ENCODE data around the gene EYS. TPM values are rescaled to one million over a fixed set of nuclear protein-coding genes. Genes with fewer than 3 reads are reported as not detected.

Gene EYS
- total and polyA plus RNA-seq, 2 of the 13 experiments (the other 11 are each of a cell fraction or from before 2014, with no cell fraction given), result 0.04 to 0.07 TPM

DNA sequence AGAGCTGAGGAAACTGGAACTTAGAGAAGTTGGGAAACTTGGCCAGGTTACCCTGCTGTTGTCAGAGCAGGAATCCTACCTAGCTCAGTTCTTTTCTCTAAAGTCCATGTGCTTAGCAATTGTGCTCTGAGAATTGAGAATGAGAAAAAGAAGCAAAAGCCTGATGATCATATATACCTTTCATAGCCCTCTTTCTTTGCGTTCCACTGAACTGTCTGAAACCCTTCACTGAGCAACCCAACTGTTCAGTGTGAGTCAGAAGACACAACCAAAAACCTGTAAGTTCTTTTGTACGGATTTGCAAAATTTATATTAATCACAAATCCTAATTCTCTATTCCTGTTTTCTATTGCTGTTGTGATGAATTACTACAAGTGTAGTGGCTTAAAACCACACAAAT is 1990.9 kb downstream of the EYS start:
- Histone ChIP-seq H3K4me3 (replicated peaks in 1 of 3; ENCODE audit: insufficient read depth in 1 of 3, low read depth in 2 of 3, low read length in 3 of 3) (no peak overlapping the region), H3K36me3 (replicated peaks in 1 of 2; ENCODE audit: control insufficient read depth in 1 of 2, insufficient read depth in 2 of 2, low read length in 2 of 2) (peaks cover 14 to 26% of the 10 kb centered on the region in 2 experiments), H3K4me2 (ENCODE audit: low read depth, low read length) (no peak overlapping the region), H3K79me2 (ENCODE audit: insufficient read depth, low read length) (no peaks in the 10 kb centered on the region), H3K4me1 (ENCODE audit: insufficient read depth, low read length) (peaks cover 12% of the 10 kb centered on the region), H3K27ac (ENCODE audit: extremely low read length, insufficient read depth, low read length) (no peak overlapping the region), H4K20me1 (ENCODE audit: insufficient read depth, low read length) (no peaks in the 10 kb centered on the region), H3K9me3 (ENCODE audit: low read length) (no peaks in the 10 kb centered on the region), H2AFZ (ENCODE audit: low read length) (no peak overlapping the region), H3K9ac (ENCODE audit: insufficient read depth, low read depth, low read length) (no peak overlapping the region), H3K27me3 (ENCODE audit: control insufficient read depth in 1 of 2, insufficient read depth in 2 of 2, low read length in 2 of 2) (no peaks in the 10 kb centered on the region)
- BruUV-seq (replicated peaks), result no TSS peak
- ATAC-seq (peak; percentile 11; the same call in 2 of the 3 replicates), FAIRE-seq (no peak), DNase-seq (ENCODE audit: low spot score) (no peak)
- in situ Hi-C loops (cut with HindIII; ENCODE audit: extremely low pct_ligation_motif_present, low pct_unique_long_range_greater_than_20kb), result no loop called here
- WGBS (ENCODE audit: low lambda C conversion rate), result 98% methylated on average over 2 of the region's 2 CpGs
- TF ChIP-seq ZNF10 (CRISPR knock-in tag; IDR thresholded peaks at IDR 0.05; ENCODE audit: borderline replicate concordance, low read depth) (no peak), PAF1 (CRISPR knock-in tag; IDR thresholded peaks at IDR 0.05) (0 out of 2 replicates have a peak, but pooled peaks have one; percentile 52), TSC22D2 (CRISPR knock-in tag; IDR thresholded peaks at IDR 0.05; ENCODE audit: borderline replicate concordance) (no peak)
- ChIA-PET CTCF (ENCODE audit: low intra/inter-chr PET ratio, low total read pairs) (no interaction called here), POLR2A (no interaction called here)
- intact Hi-C loops (cut with micrococcal nuclease; ENCODE audit: unreplicated experiment), result no loop called here

DNA sequence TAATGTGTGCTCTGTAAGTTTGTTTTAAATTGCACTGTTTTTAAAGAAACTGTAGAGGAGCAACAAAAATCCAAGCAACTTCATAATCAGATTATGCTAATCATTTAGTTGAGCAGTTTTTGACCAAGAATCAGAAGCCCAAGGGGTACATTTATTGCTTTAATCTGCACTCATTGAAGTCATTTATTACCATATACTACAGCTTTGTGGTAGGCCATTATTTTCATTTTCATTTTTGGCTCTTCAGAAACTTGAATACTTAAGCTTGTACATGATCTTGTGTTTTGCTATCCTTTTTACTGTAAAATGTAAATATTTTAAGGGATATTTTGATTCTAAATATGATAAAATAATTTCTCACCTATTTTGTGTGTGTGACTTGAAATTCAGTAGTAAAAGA is 1992.9 kb downstream of the EYS start:
- no TSS peak for BruUV-seq (replicated peaks)
- no peak for DNase-seq (ENCODE audit: low spot score)
- H4K20me1 ChIP-seq (ENCODE audit: insufficient read depth, low read length), result no peaks in the 10 kb centered on the region
- no peak overlapping the region for H2AFZ ChIP-seq (ENCODE audit: low read length)
- H3K4me3 ChIP-seq (replicated peaks in 1 of 3; ENCODE audit: insufficient read depth in 1 of 3, low read depth in 2 of 3, low read length in 3 of 3), result no peak overlapping the region
- POLR2A ChIA-PET, result no interaction called here
- TF ChIP-seq ZNF343 (CRISPR knock-in tag; IDR thresholded peaks at IDR 0.05) (no peak), JDP2 (CRISPR knock-in tag; IDR thresholded peaks at IDR 0.05; ENCODE audit: borderline replicate concordance) (no peak), ZNF724P (CRISPR knock-in tag; IDR thresholded peaks at IDR 0.05; ENCODE audit: borderline replicate concordance) (no peak)
- intact Hi-C loops (cut with micrococcal nuclease; ENCODE audit: unreplicated experiment), result no loop called here
- H3K36me3 ChIP-seq (replicated peaks in 1 of 2; ENCODE audit: control insufficient read depth in 1 of 2, insufficient read depth in 2 of 2, low read length in 2 of 2), result peaks cover 17 to 40% of the 10 kb centered on the region in 2 experiments
- no peak overlapping the region for H3K27ac ChIP-seq (ENCODE audit: extremely low read length, insufficient read depth, low read length)
- peaks cover 16% of the 10 kb centered on the region for H3K4me1 ChIP-seq (ENCODE audit: insufficient read depth, low read length)
- ATAC-seq, result no peak
- in situ Hi-C loops (cut with HindIII; ENCODE audit: extremely low pct_ligation_motif_present, low pct_unique_long_range_greater_than_20kb), result no loop called here
- no peak overlapping the region for H3K9ac ChIP-seq (ENCODE audit: insufficient read depth, low read depth, low read length)
- FAIRE-seq, result no peak
- no peaks in the 10 kb centered on the region for H3K27me3 ChIP-seq (ENCODE audit: control insufficient read depth in 1 of 2, insufficient read depth in 2 of 2, low read length in 2 of 2)
- no peaks in the 10 kb centered on the region for H3K79me2 ChIP-seq (ENCODE audit: insufficient read depth, low read length)
- no peaks in the 10 kb centered on the region for H3K9me3 ChIP-seq (ENCODE audit: low read length)
- CTCF ChIA-PET (ENCODE audit: low intra/inter-chr PET ratio, low total read pairs), result no interaction called here
- H3K4me2 ChIP-seq (ENCODE audit: low read depth, low read length), result no peak overlapping the region

Measured in HepG2 (cell line).